PFSK-1 (cell line): ENCODE measurements around the gene AFDN.

Source experiments
- POLR2AphosphoS5 ChIP-seq: IDR thresholded peaks from 2 replicates; pipeline ENCODE4 v1.6.1; 2012; ENCODE audit warnings: low read depth, mild to moderate bottlenecking, control low read depth, low read length, moderate library complexity
- TAF1 ChIP-seq: IDR thresholded peaks from 2 replicates; pipeline ENCODE4 v1.6.1; 2012; ENCODE audit warnings: low read length, control low read depth, borderline replicate concordance; ENCODE audit not compliant: insufficient read depth

GRCh38 chr6:168021581-168021980 lies 194.9 kb downstream of the AFDN start:
- TF ChIP-seq TAF1: no peak
- no peak for TF ChIP-seq POLR2AphosphoS5
